Measurements from ENCODE around the gene ZFPL1. TPM values are rescaled to one million over a fixed set of nuclear protein-coding genes. Genes with fewer than 3 reads are reported as not detected.

ZFPL1 gene
- total RNA-seq, 2 donors from 2014 or later = 35.7 to 46.6 TPM

DNA sequence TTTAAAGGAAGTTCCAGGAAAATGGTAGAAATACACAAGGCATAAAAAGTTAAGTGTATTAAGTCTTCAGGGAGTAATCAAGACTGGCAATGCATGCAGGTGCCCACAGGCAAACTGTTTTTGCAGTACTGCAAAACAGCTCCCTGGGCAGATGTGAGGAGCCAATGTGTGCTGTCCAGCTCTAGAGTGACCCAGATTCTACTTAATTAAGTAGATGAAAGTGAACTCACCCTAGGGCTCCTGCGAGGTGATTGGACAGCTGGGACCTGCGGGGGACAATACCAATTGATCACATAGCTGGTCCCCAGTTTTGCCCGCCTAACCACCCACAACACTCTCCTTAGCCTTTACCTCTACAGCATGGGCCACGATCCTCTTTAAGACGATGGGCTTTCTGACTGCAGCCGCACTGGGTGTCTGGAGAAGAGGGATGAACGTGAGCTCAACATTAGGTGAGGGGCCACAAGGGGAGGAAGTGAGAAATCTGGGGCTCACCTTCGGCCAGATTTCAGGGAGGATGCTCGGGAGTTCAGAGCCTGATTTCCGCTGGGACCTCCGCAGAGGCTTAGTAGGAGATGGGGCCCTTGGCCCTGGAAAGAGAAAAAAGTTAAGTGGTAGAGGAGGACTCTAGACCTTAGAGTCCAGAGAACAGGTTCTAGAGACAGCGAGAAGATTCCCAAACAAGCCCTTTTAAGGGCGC, 738 bp upstream of the ZFPL1 start:
- H3K9me3 ChIP-seq (ENCODE audit: control insufficient read depth, low read length) = no peaks in the 10 kb centered on the region
- no peak for DNase-seq
- H3K4me3 Mint-ChIP-seq = peak overlapping the region; percentile 91
- TF ChIP-seq, protein P1, sequence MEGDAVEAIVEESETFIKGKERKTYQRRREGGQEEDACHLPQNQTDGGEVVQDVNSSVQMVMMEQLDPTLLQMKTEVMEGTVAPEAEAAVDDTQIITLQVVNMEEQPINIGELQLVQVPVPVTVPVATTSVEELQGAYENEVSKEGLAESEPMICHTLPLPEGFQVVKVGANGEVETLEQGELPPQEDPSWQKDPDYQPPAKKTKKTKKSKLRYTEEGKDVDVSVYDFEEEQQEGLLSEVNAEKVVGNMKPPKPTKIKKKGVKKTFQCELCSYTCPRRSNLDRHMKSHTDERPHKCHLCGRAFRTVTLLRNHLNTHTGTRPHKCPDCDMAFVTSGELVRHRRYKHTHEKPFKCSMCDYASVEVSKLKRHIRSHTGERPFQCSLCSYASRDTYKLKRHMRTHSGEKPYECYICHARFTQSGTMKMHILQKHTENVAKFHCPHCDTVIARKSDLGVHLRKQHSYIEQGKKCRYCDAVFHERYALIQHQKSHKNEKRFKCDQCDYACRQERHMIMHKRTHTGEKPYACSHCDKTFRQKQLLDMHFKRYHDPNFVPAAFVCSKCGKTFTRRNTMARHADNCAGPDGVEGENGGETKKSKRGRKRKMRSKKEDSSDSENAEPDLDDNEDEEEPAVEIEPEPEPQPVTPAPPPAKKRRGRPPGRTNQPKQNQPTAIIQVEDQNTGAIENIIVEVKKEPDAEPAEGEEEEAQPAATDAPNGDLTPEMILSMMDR (conservative IDR thresholded peaks at IDR 0.05) = no peak
- H3K36me3 ChIP-seq (ENCODE audit: control insufficient read depth, insufficient read depth, low read length) = peaks cover 55% of the 10 kb centered on the region
- no peaks in the 10 kb centered on the region for H3K9me3 Mint-ChIP-seq
- WGBS, 2 experiments (ENCODE audit: insufficient coverage in 1 of 2, insufficient read length in 1 of 2) = 2 to 5% methylated on average over 8 to 13 of the region's 13 CpGs
- H3K36me3 Mint-ChIP-seq (ENCODE audit: low read depth) = peaks cover 42% of the 10 kb centered on the region
- H3K27me3 ChIP-seq (ENCODE audit: control insufficient read depth, insufficient read depth, low read length, poor library complexity, severe bottlenecking) = no peaks in the 10 kb centered on the region
- H3K4me1 Mint-ChIP-seq = peaks cover 6% of the 10 kb centered on the region
- H3K27ac Mint-ChIP-seq = peak overlapping the region; percentile 98
- peak overlapping the region; percentile 99 for H3K4me3 ChIP-seq (ENCODE audit: low read length)
- no peak overlapping the region for H3K27ac ChIP-seq (ENCODE audit: low read depth, low read length)
- peak overlapping the region; percentile 89 for H3K9ac ChIP-seq (ENCODE audit: extremely low read depth, low read length, poor library complexity, severe bottlenecking)
- H3K27me3 Mint-ChIP-seq (ENCODE audit: insufficient read depth) = no peaks in the 10 kb centered on the region
- no peaks in the 10 kb centered on the region for H3K4me1 ChIP-seq (ENCODE audit: control insufficient read depth, insufficient read depth, low read length)

DNA sequence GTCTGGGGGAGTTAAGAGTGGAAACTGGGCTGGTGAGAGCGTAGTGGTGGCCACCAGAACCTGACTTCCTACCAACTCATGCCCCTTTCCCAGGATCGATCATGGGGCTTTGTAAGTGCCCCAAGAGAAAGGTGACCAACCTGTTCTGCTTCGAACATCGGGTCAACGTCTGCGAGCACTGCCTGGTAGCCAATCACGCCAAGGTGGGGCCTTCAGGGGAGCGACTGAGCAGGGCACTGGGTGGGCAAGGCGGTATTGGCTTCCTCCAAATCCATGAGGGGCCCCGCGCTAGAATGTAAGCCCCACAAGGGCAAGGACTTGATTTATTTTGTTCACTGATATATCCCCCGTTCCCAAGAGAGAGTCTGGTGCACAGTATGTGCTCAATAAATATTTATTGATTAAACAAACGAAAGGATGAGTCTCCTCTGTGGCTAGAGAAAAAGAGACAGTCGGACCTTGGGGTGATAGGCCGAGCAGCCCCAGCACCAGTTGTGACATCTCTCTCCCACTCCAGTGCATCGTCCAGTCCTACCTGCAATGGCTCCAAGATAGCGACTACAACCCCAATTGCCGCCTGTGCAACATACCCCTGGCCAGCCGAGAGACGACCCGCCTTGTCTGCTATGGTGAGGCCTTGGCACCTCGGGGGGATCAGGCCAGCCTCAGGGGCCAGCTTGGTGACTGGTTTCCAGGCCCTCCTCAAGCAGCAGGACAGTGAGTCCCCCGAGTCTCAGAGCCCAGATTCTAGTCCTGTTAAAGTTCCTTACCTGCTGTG, 765 bp downstream of the ZFPL1 start:
- Histone ChIP-seq H3K4me1 (ENCODE audit: control insufficient read depth, insufficient read depth, low read length) (no peaks in the 10 kb centered on the region), H3K9me3 (ENCODE audit: control insufficient read depth, low read length) (no peaks in the 10 kb centered on the region), H3K4me3 (ENCODE audit: low read length) (peak overlapping the region; percentile 99), H3K9ac (ENCODE audit: extremely low read depth, low read length, poor library complexity, severe bottlenecking) (peak overlapping the region; percentile 89), H3K27me3 (ENCODE audit: control insufficient read depth, insufficient read depth, low read length, poor library complexity, severe bottlenecking) (no peaks in the 10 kb centered on the region), H3K27ac (ENCODE audit: low read depth, low read length) (no peak overlapping the region), H3K36me3 (ENCODE audit: control insufficient read depth, insufficient read depth, low read length) (peaks cover 54% of the 10 kb centered on the region)
- Mint-ChIP-seq H3K27ac (peak overlapping the region; percentile 98), H3K36me3 (ENCODE audit: low read depth) (peaks cover 49% of the 10 kb centered on the region), H3K9me3 (no peaks in the 10 kb centered on the region), H3K4me1 (peaks cover 6% of the 10 kb centered on the region), H3K27me3 (ENCODE audit: insufficient read depth) (no peaks in the 10 kb centered on the region), H3K4me3 (peak overlapping the region; percentile 91)
- no peak for DNase-seq
- WGBS, 2 experiments (ENCODE audit: insufficient coverage in 1 of 2, insufficient read length in 1 of 2) = 56 to 60% methylated on average over 19 to 23 of the region's 23 CpGs
- TF ChIP-seq, protein P1 (conservative IDR thresholded peaks at IDR 0.05) = no peak

DNA sequence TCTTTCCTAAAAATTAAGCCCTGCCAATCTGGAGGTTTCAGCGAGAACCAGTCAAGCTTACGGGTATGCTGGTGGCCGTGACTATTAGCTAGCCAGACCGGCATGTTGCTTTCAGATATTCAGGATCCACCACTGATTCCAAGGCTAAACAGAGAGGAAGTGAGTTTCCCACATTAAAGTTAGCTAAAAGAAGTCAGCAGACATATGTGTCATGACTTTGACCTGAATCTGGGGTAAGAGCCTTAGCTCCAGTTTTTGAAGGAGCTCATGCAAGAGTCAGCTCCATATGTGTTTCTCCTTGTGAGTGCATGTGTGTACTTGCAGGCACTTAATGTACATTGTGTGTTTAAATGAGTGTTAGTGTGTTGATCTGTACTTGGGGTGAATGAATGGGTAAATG, 1.4 kb downstream of the ZFPL1 start:
- H3K4me1 Mint-ChIP-seq = peaks cover 6% of the 10 kb centered on the region
- no peaks in the 10 kb centered on the region for H3K27me3 ChIP-seq (ENCODE audit: control insufficient read depth, insufficient read depth, low read length, poor library complexity, severe bottlenecking)
- no peaks in the 10 kb centered on the region for H3K27me3 Mint-ChIP-seq (ENCODE audit: insufficient read depth)
- H3K4me3 ChIP-seq (ENCODE audit: low read length) = peak overlapping the region; percentile 99
- H3K27ac Mint-ChIP-seq = no peak overlapping the region
- no peak overlapping the region for H3K9ac ChIP-seq (ENCODE audit: extremely low read depth, low read length, poor library complexity, severe bottlenecking)
- peak overlapping the region; percentile 91 for H3K4me3 Mint-ChIP-seq
- TF ChIP-seq, protein P1 (conservative IDR thresholded peaks at IDR 0.05) = no peak
- peaks cover 50% of the 10 kb centered on the region for H3K36me3 ChIP-seq (ENCODE audit: control insufficient read depth, insufficient read depth, low read length)
- H3K36me3 Mint-ChIP-seq (ENCODE audit: low read depth) = peaks cover 47% of the 10 kb centered on the region
- H3K27ac ChIP-seq (ENCODE audit: low read depth, low read length) = no peak overlapping the region
- 90 to 100% methylated on average over 4 of the region's 4 CpGs for WGBS, 2 experiments (ENCODE audit: insufficient coverage in 1 of 2, insufficient read length in 1 of 2)
- DNase-seq = no peak
- H3K4me1 ChIP-seq (ENCODE audit: control insufficient read depth, insufficient read depth, low read length) = no peaks in the 10 kb centered on the region
- H3K9me3 ChIP-seq (ENCODE audit: control insufficient read depth, low read length) = no peaks in the 10 kb centered on the region
- no peaks in the 10 kb centered on the region for H3K9me3 Mint-ChIP-seq
